ENCODE measurements around the gene FFAR3.

The FFAR3 gene

GRCh38 chr19:35337097-35337983 lies 20.9 kb upstream of the FFAR3 start:
- Mint-ChIP-seq H3K9me3 (no peaks in the 10 kb centered on the region), H3K36me3 (ENCODE audit: insufficient read depth) (peaks cover 4% of the 10 kb centered on the region), H3K27me3 (peaks cover 59% of the 10 kb centered on the region), H3K4me1 (no peaks in the 10 kb centered on the region), H3K4me3 (no peak overlapping the region), H3K27ac (ENCODE audit: low read depth) (no peak overlapping the region)
- DNase-seq (ENCODE audit: low spot score in 2 of 2) (no peak), ATAC-seq (replicated peaks; ENCODE audit: extremely low read depth, poor library complexity, severe bottlenecking) (no peak)

GRCh38 chr19:35337984-35338296 lies 20.3 kb upstream of the FFAR3 start:
- H3K9me3 Mint-ChIP-seq, result no peaks in the 10 kb centered on the region
- H3K27me3 Mint-ChIP-seq, result peaks cover 59% of the 10 kb centered on the region
- H3K4me3 Mint-ChIP-seq, result no peak overlapping the region
- H3K27ac Mint-ChIP-seq (ENCODE audit: low read depth), result no peak overlapping the region
- H3K4me1 Mint-ChIP-seq, result no peaks in the 10 kb centered on the region
- H3K36me3 Mint-ChIP-seq (ENCODE audit: insufficient read depth), result peaks cover 4% of the 10 kb centered on the region
- no peak for ATAC-seq (replicated peaks; ENCODE audit: extremely low read depth, poor library complexity, severe bottlenecking)
- DNase-seq (ENCODE audit: low spot score in 2 of 2), result no peak

GRCh38 chr19:35340431-35340830 lies 17.8 kb upstream of the FFAR3 start:
- Mint-ChIP-seq H3K36me3 (ENCODE audit: insufficient read depth) (peaks cover 4% of the 10 kb centered on the region), H3K27ac (ENCODE audit: low read depth) (no peak overlapping the region), H3K4me1 (no peaks in the 10 kb centered on the region), H3K27me3 (peaks cover 46% of the 10 kb centered on the region), H3K9me3 (no peaks in the 10 kb centered on the region), H3K4me3 (no peak overlapping the region)
- ATAC-seq (replicated peaks; ENCODE audit: extremely low read depth, poor library complexity, severe bottlenecking) (no peak), DNase-seq (ENCODE audit: low spot score in 2 of 2) (no peak)

- no peak overlapping the region for H3K4me3 Mint-ChIP-seq
- peaks cover 46% of the 10 kb centered on the region for H3K27me3 Mint-ChIP-seq
- no peaks in the 10 kb centered on the region for H3K4me1 Mint-ChIP-seq
- no peak for DNase-seq (ENCODE audit: low spot score in 2 of 2)
- no peaks in the 10 kb centered on the region for H3K9me3 Mint-ChIP-seq
- no peak for ATAC-seq (replicated peaks; ENCODE audit: extremely low read depth, poor library complexity, severe bottlenecking)
- peaks cover 4% of the 10 kb centered on the region for H3K36me3 Mint-ChIP-seq (ENCODE audit: insufficient read depth)
- no peak overlapping the region for H3K27ac Mint-ChIP-seq (ENCODE audit: low read depth)
Observed at GRCh38 chr19:35341006-35341405, 17.3 kb upstream of the FFAR3 start.

- Mint-ChIP-seq H3K4me1 (peaks cover 4% of the 10 kb centered on the region), H3K4me3 (no peak overlapping the region), H3K36me3 (ENCODE audit: insufficient read depth) (peaks cover 8% of the 10 kb centered on the region), H3K9me3 (no peaks in the 10 kb centered on the region), H3K27ac (ENCODE audit: low read depth) (no peak overlapping the region), H3K27me3 (peaks cover 51% of the 10 kb centered on the region)
- no peak for DNase-seq (ENCODE audit: low spot score in 2 of 2)
- ATAC-seq (replicated peaks; ENCODE audit: extremely low read depth, poor library complexity, severe bottlenecking), result no peak
Observed at GRCh38 chr19:35341565-35342225, 16.6 kb upstream of the FFAR3 start.

DNA sequence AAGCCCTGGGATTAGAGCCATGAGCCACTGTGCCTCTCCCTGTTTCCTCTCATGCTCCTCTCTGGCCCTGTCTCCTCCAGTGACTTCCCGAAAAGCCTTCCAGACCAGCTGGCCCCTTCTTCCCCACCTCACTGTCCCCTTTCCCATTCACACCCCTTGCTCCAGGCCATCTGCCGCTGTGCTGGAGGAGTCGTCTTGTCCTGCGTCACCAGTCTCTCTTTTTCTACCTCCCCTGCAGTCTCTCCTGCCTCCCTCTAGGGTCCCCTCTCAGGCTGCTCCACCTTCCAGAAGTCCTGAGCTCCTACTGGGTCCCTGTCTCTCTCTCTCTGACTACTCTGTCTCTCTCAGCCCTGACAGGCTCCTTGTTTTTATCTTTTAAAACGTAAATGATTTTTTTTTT lies 15.8 kb upstream of the FFAR3 start:
- Mint-ChIP-seq H3K9me3 (no peaks in the 10 kb centered on the region), H3K27ac (ENCODE audit: low read depth) (no peak overlapping the region), H3K36me3 (ENCODE audit: insufficient read depth) (peaks cover 8% of the 10 kb centered on the region), H3K4me3 (no peak overlapping the region), H3K27me3 (peaks cover 51% of the 10 kb centered on the region), H3K4me1 (peaks cover 11% of the 10 kb centered on the region)
- DNase-seq (ENCODE audit: low spot score in 2 of 2) (no peak), ATAC-seq (replicated peaks; ENCODE audit: extremely low read depth, poor library complexity, severe bottlenecking) (no peak)

- no peak overlapping the region for H3K27ac Mint-ChIP-seq (ENCODE audit: low read depth)
- DNase-seq (ENCODE audit: low spot score in 2 of 2), result no peak
- no peaks in the 10 kb centered on the region for H3K9me3 Mint-ChIP-seq
- H3K4me1 Mint-ChIP-seq, result peaks cover 18% of the 10 kb centered on the region
- H3K27me3 Mint-ChIP-seq, result peaks cover 51% of the 10 kb centered on the region
- H3K36me3 Mint-ChIP-seq (ENCODE audit: insufficient read depth), result peaks cover 8% of the 10 kb centered on the region
- no peak for ATAC-seq (replicated peaks; ENCODE audit: extremely low read depth, poor library complexity, severe bottlenecking)
- H3K4me3 Mint-ChIP-seq, result no peak overlapping the region
Observed at GRCh38 chr19:35344511-35345031, 13.7 kb upstream of the FFAR3 start.

DNA sequence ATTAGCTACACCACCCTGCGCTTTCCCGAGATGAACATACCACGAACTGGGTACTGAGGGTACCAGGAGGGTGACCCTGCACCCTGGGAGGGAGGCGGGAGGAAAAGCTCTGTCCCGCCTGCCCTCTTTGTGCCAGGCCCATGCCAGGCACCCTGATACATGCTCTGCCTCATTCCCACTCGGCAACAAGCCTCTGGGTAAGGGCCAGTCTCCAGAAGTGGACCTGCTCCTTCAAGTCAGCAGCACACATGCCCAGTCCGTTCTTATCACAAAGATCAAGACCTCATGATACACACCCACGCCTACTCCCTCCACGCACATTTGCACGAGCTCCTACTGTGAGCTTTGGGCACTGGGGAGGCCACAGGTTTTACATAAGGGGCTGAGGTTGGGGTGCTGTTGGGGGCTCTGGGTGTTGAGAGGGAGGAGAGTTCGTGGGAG lies 12.6 kb upstream of the FFAR3 start:
- ATAC-seq (replicated peaks; ENCODE audit: extremely low read depth, poor library complexity, severe bottlenecking) (no peak), DNase-seq (ENCODE audit: low spot score in 2 of 2) (no peak)
- Mint-ChIP-seq H3K27ac (ENCODE audit: low read depth) (no peak overlapping the region), H3K36me3 (ENCODE audit: insufficient read depth) (peaks cover 10% of the 10 kb centered on the region), H3K4me3 (peak overlapping the region; percentile 32), H3K4me1 (peaks cover 18% of the 10 kb centered on the region), H3K9me3 (no peaks in the 10 kb centered on the region), H3K27me3 (peaks cover 51% of the 10 kb centered on the region)

- Mint-ChIP-seq H3K9me3 (no peaks in the 10 kb centered on the region), H3K4me3 (peak overlapping the region; percentile 32), H3K4me1 (peaks cover 18% of the 10 kb centered on the region), H3K27me3 (peaks cover 51% of the 10 kb centered on the region), H3K27ac (ENCODE audit: low read depth) (peak overlapping the region; percentile 87), H3K36me3 (ENCODE audit: insufficient read depth) (peaks cover 10% of the 10 kb centered on the region)
- DNase-seq (ENCODE audit: low spot score in 2 of 2) (peak; percentile 39 to 46), ATAC-seq (replicated peaks; ENCODE audit: extremely low read depth, poor library complexity, severe bottlenecking) (peak; percentile 77)
Observed at GRCh38 chr19:35346193-35347052, 11.8 kb upstream of the FFAR3 start.

DNA sequence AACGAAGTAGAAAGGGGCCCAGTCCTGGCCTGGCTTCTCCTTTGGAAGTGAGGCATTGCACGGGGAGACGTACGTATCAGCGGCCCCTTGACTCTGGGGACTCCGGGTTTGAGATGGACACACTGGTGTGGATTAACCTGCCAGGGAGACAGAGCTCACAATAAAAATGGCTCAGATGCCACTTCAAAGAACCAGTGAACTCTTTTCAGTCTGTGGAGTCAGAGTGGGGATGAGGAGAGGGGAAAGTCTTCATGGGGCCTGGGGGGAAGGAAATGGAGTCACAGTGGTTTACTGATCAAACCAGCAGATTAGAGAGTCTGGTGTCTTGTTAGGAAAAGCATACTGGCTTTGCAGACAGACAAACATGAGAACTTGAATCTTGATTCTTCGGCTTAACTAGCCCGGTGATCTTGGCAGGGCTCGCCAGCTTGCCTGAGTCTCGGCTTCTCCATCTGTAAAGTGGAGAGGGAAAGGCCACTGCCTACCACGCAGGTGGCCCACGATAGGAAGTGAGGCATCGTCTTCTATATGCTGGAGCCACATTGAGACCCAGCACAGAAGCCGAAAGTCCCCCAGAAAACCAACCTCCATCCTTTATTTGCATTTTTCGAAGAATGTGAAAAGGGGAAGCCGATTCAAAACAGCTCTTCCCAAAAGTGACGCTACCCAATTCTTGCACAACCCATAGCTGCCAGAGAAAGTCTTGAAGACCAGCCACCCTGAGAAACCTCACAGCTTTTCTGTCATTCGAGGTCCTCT lies 10.9 kb upstream of the FFAR3 start, which contains the start of gene FFAR1:
Gene FFAR1, plus strand, starts transcription at position 732 of the 759 bp plus-strand sequence. CDS start 3,650 bp downstream, outside the sequence.
- Mint-ChIP-seq H3K27me3 (peaks cover 46% of the 10 kb centered on the region), H3K9me3 (no peaks in the 10 kb centered on the region), H3K4me1 (peaks cover 18% of the 10 kb centered on the region), H3K4me3 (peak within 1 kb of the TSS; percentile 32), H3K27ac (ENCODE audit: low read depth) (peak within 1 kb of the TSS; percentile 87), H3K36me3 (ENCODE audit: insufficient read depth) (peaks cover 8% of the 10 kb centered on the region)
- ATAC-seq (replicated peaks; ENCODE audit: extremely low read depth, poor library complexity, severe bottlenecking) (peak; percentile 54), DNase-seq (ENCODE audit: low spot score in 2 of 2) (no peak)

DNA sequence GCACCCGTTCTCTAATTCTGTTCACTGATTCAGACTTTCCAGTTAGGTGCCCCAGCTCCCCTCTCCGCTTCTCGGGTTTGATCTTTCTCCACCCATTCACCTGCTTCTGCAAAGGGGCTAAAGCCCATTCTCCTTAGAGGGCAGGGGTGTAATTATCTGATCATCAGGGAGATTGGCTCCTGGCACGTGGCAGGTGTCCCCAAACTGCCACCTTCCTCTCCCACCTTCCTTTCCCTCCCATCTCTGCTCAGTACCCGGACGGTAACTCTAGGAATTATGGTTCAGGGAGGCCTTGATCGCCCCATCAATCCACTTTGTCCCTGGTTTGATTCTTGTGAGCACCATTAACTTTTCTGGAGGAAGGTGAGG lies 10.3 kb upstream of the FFAR3 start:
- Mint-ChIP-seq H3K27ac (ENCODE audit: low read depth) (no peak overlapping the region), H3K4me1 (peaks cover 23% of the 10 kb centered on the region), H3K4me3 (peak overlapping the region; percentile 32), H3K27me3 (peaks cover 41% of the 10 kb centered on the region), H3K9me3 (no peaks in the 10 kb centered on the region), H3K36me3 (ENCODE audit: insufficient read depth) (peaks cover 8% of the 10 kb centered on the region)
- DNase-seq (ENCODE audit: low spot score in 2 of 2) (no peak), ATAC-seq (replicated peaks; ENCODE audit: extremely low read depth, poor library complexity, severe bottlenecking) (no peak)
